Skeletal muscle tissue (tissue), 4 donors: Measurements from ENCODE around the gene DPF3. TPM values are rescaled to one million over a fixed set of nuclear protein-coding genes. Genes with fewer than 3 reads are reported as not detected.

ENCODE experiments used
- H3K27ac ChIP-seq: one replicate; pipeline ENCODE4 v1.7.0; 2013; ENCODE audit warnings: mild to moderate bottlenecking, low read depth, low read length, inconsistent platforms
- H3K27me3 ChIP-seq, 3 donors: one replicate each; pipeline ENCODE4 v1.7.0; 2013; ENCODE audit warnings: low read length in 3 of 3; ENCODE audit not compliant: control insufficient read depth in 3 of 3, insufficient read depth in 3 of 3
- H3K36me3 ChIP-seq, 3 donors: one replicate each; pipeline ENCODE4 v1.7.0; 2013; ENCODE audit warnings: low read length in 3 of 3; ENCODE audit not compliant: control insufficient read depth in 3 of 3, insufficient read depth in 3 of 3
- H3K4me1 ChIP-seq, 3 donors: one replicate each; pipeline ENCODE4 v1.7.0; 2013; ENCODE audit warnings: low read length in 3 of 3, mild to moderate bottlenecking in 3 of 3; ENCODE audit not compliant: control insufficient read depth in 3 of 3, insufficient read depth in 3 of 3
- H3K4me3 ChIP-seq, 3 donors: one replicate each; pipeline ENCODE4 v1.7.0; 2013; ENCODE audit warnings: low read length in 3 of 3
- H3K9ac ChIP-seq, 3 donors: one replicate each; pipeline ENCODE4 v1.7.0; 2013; ENCODE audit warnings: low read length in 3 of 3, mild to moderate bottlenecking in 3 of 3, moderate library complexity in 2 of 3, low read depth in 1 of 3
- H3K9me3 ChIP-seq, 3 donors: one replicate each; pipeline ENCODE4 v1.7.0; 2013; ENCODE audit warnings: low read length in 3 of 3; ENCODE audit not compliant: control insufficient read depth in 3 of 3
- total RNA-seq: library from RNA; depleted of rRNA; stranded (reverse); fragments of >200 nt; gene quantifications from one replicate; pipeline ENCODE4 v1.2.3, GENCODE V29; 2014
- donor health status: Osteomylitis.

Gene DPF3
- total RNA-seq, 1 donor from 2014 or later = 1.6 TPM

GRCh38 chr14:72615451-72616121, 278.3 kb downstream of the DPF3 start:
- peaks cover 0 to 4% (median 0%) of the 10 kb centered on the region in 3 donors for H3K36me3 ChIP-seq
- H3K4me3 ChIP-seq = peak overlapping the region in 1 of 3 donors; percentile 13
- H3K9me3 ChIP-seq = no peaks in the 10 kb centered on the region
- peak overlapping the region in 1 of 3 donors; percentile 24 for H3K9ac ChIP-seq
- H3K27ac ChIP-seq = peak overlapping the region; percentile 88
- H3K27me3 ChIP-seq = no peaks in the 10 kb centered on the region
- peaks cover 64 to 81% (median 68%) of the 10 kb centered on the region in 3 donors for H3K4me1 ChIP-seq

- peaks cover 0 to 4% (median 0%) of the 10 kb centered on the region in 3 donors for H3K36me3 ChIP-seq
- H3K9ac ChIP-seq = no peak overlapping the region
- H3K27ac ChIP-seq = peak overlapping the region; percentile 88
- no peaks in the 10 kb centered on the region for H3K27me3 ChIP-seq
- no peak overlapping the region for H3K4me3 ChIP-seq
- peaks cover 64 to 81% (median 68%) of the 10 kb centered on the region in 3 donors for H3K4me1 ChIP-seq
- H3K9me3 ChIP-seq = no peaks in the 10 kb centered on the region
These were observed 278.9 kb downstream of the DPF3 start for GRCh38 chr14:72614891-72615415.

- Histone ChIP-seq H3K4me1 (peaks cover 62 to 79% (median 68%) of the 10 kb centered on the region in 3 donors), H3K4me3 (no peak overlapping the region), H3K27me3 (no peaks in the 10 kb centered on the region), H3K9me3 (no peaks in the 10 kb centered on the region), H3K9ac (no peak overlapping the region), H3K36me3 (peaks cover 0 to under 1% (median 0%) of the 10 kb centered on the region in 3 donors), H3K27ac (peak overlapping the region; percentile 44)
These were observed 279.5 kb downstream of the DPF3 start for GRCh38 chr14:72614365-72614764.

- H3K4me1 ChIP-seq = peaks cover 58 to 75% (median 68%) of the 10 kb centered on the region in 3 donors
- no peaks in the 10 kb centered on the region for H3K9me3 ChIP-seq
- H3K27ac ChIP-seq = peak overlapping the region; percentile 44
- no peaks in the 10 kb centered on the region for H3K36me3 ChIP-seq
- no peak overlapping the region for H3K9ac ChIP-seq
- H3K27me3 ChIP-seq = no peaks in the 10 kb centered on the region
- no peak overlapping the region for H3K4me3 ChIP-seq
These were observed 280.0 kb downstream of the DPF3 start for GRCh38 chr14:72613975-72614319.

- Histone ChIP-seq H3K36me3 (no peaks in the 10 kb centered on the region), H3K9me3 (no peaks in the 10 kb centered on the region), H3K4me1 (peaks cover 53 to 74% (median 67%) of the 10 kb centered on the region in 3 donors), H3K9ac (peak overlapping the region in 1 of 3 donors; percentile 16), H3K27ac (peak overlapping the region; percentile 44), H3K27me3 (no peaks in the 10 kb centered on the region), H3K4me3 (no peak overlapping the region)
These were observed 280.5 kb downstream of the DPF3 start for GRCh38 chr14:72613231-72613974.

DNA sequence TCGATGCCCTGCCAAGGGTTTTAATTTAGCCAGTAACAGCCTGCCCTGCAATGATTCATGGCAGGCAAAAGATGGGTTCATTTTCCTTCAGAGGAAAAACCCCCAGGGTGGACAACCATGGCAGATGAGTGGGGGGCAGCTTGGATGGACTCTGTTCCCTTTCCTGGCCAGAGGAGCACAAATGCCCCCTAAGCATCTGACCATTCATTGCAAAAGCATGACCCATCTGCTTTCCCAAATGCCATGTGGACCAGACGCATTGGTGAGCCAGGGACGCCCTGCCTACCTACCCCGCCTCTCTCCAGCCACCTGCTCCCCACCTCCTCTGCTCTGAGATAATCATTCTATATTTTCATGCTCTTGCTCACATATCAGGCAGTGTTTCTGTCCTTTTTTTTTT, 281.9 kb downstream of the DPF3 start:
- H3K27me3 ChIP-seq = no peaks in the 10 kb centered on the region
- H3K36me3 ChIP-seq = no peaks in the 10 kb centered on the region
- peaks cover 40 to 73% (median 60%) of the 10 kb centered on the region in 3 donors for H3K4me1 ChIP-seq
- H3K9ac ChIP-seq = peak overlapping the region in 1 of 3 donors; percentile 16
- no peaks in the 10 kb centered on the region for H3K9me3 ChIP-seq
- H3K27ac ChIP-seq = peak overlapping the region; percentile 44
- H3K4me3 ChIP-seq = no peak overlapping the region

- Histone ChIP-seq H3K9me3 (no peaks in the 10 kb centered on the region), H3K27ac (peak overlapping the region; percentile 30), H3K4me3 (no peak overlapping the region), H3K9ac (peak overlapping the region in 1 of 3 donors; percentile 8), H3K4me1 (peaks cover 34 to 67% (median 55%) of the 10 kb centered on the region in 3 donors), H3K36me3 (no peaks in the 10 kb centered on the region), H3K27me3 (no peaks in the 10 kb centered on the region)
These were observed 282.4 kb downstream of the DPF3 start for GRCh38 chr14:72611506-72611905.

GRCh38 chr14:72610831-72611200, 283.1 kb downstream of the DPF3 start:
- H3K27me3 ChIP-seq = no peaks in the 10 kb centered on the region
- H3K9ac ChIP-seq = no peak overlapping the region
- H3K4me1 ChIP-seq = peaks cover 27 to 60% (median 48%) of the 10 kb centered on the region in 3 donors
- H3K36me3 ChIP-seq = no peaks in the 10 kb centered on the region
- no peak overlapping the region for H3K4me3 ChIP-seq
- no peak overlapping the region for H3K27ac ChIP-seq
- H3K9me3 ChIP-seq = no peaks in the 10 kb centered on the region

- Histone ChIP-seq H3K27me3 (no peaks in the 10 kb centered on the region), H3K36me3 (no peaks in the 10 kb centered on the region), H3K4me3 (no peak overlapping the region), H3K4me1 (peaks cover 22 to 55% (median 42%) of the 10 kb centered on the region in 3 donors), H3K9me3 (no peaks in the 10 kb centered on the region), H3K9ac (no peak overlapping the region), H3K27ac (no peak overlapping the region)
These were observed 283.6 kb downstream of the DPF3 start for GRCh38 chr14:72610096-72610830.
